ENCODE data around the gene PSMA6.

DNA sequence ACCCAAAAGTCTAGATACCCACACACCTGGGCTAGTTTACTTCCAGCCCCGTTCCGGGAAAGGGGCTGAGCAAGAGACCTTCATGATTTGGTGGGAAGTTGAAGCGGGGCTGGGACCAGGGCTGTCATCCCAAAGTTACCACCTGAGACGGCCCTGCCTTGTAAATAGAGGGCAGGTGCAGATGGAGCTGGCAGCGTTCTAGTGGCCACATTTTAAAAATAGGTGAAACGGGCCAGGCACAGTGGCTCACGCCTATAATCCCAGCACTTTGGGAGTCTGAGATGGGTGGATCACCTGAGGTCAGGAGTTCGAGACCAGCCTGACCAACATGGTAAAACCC, 68.9 kb downstream of the PSMA6 start:
- TF ChIP-seq CTCF (IDR thresholded peaks at IDR 0.05) (no peak), POLR2A (IDR thresholded peaks at IDR 0.05) (no peak)

Data from Peyer's patch (tissue), 4 donors.